Natural killer cell (primary cell): ENCODE measurements around the gene TAF6L. TPM values are rescaled to one million over a fixed set of nuclear protein-coding genes. Genes with fewer than 3 reads are reported as not detected.

Experiments used
- ATAC-seq, 3 donors: fragments of 150-1000 bp in 2 of 3; fragments of 200-7000 bp in 1 of 3; cut with Tn5 transposase; 1 replicate in 1 of 3; 2 replicates in 2 of 3; pipeline ENCODE4 v1.10.0; 2021; ENCODE audit warnings: mild to moderate bottlenecking in 2 of 3, moderate library complexity in 2 of 3
- DNase-seq, 2 donors: peaks; one replicate each; pipeline versions ENCODE4 v3.0.0 to v3.0.0-alpha.2; 2013 to 2021; ENCODE audit warnings: mixed read lengths in 1 of 2
- H3K27ac ChIP-seq: one replicate; pipeline ENCODE4 v1.5.1; 2013; ENCODE audit warnings: mild to moderate bottlenecking, low read length
- H3K27me3 ChIP-seq: one replicate; pipeline ENCODE4 v1.6.1; 2013; ENCODE audit warnings: low read length; ENCODE audit not compliant: control insufficient read depth, insufficient read depth
- H3K36me3 ChIP-seq: one replicate; pipeline ENCODE4 v1.6.1; 2013; ENCODE audit warnings: low read length; ENCODE audit not compliant: control insufficient read depth, insufficient read depth
- H3K4me1 ChIP-seq: one replicate; pipeline ENCODE4 v1.6.1; 2013; ENCODE audit warnings: low read length; ENCODE audit not compliant: control insufficient read depth, insufficient read depth
- H3K4me3 ChIP-seq: one replicate; pipeline ENCODE4 v1.5.1; 2013; ENCODE audit warnings: low read length
- H3K9me3 ChIP-seq: one replicate; pipeline ENCODE4 v1.6.1; 2013; ENCODE audit warnings: low read length; ENCODE audit not compliant: control insufficient read depth, insufficient read depth
- H3K27ac Mint-ChIP-seq, 2 donors: one replicate each; pipeline ENCODE4 v1.8.0; 2022; ENCODE audit warnings: mild to moderate bottlenecking in 2 of 2, mixed read lengths in 2 of 2, moderate library complexity in 1 of 2
- H3K27me3 Mint-ChIP-seq, 2 donors: one replicate each; pipeline ENCODE4 v1.8.0; 2022; ENCODE audit warnings: low read depth in 2 of 2, mixed read lengths in 2 of 2
- H3K36me3 Mint-ChIP-seq: one replicate; pipeline ENCODE4 v1.8.0; 2022; ENCODE audit warnings: mixed read lengths
- H3K4me1 Mint-ChIP-seq, 2 donors: one replicate each; pipeline ENCODE4 v1.8.0; 2022; ENCODE audit warnings: mixed read lengths in 2 of 2
- H3K4me3 Mint-ChIP-seq: one replicate; pipeline ENCODE4 v1.8.0; 2022; ENCODE audit warnings: mild to moderate bottlenecking, moderate library complexity, mixed read lengths
- H3K9me3 Mint-ChIP-seq, 2 donors: one replicate each; pipeline ENCODE4 v1.8.0; 2022; ENCODE audit warnings: mixed read lengths in 2 of 2
- WGBS: methylation state at CpG from one replicate; pipeline ENCODE4 v1.1.7; 2013; ENCODE audit warnings: missing lambda C conversion rate; ENCODE audit not compliant: insufficient coverage; 5-methylcytosine and 5-hydroxymethylcytosine counted together
- intact Hi-C: fragments of 100-400 bp; cut with micrococcal nuclease; formaldehyde crosslinking; loops from one replicate; pipeline ENCODE4 v1.14.2; 2022
- total RNA-seq, 4 donors: library from RNA; stranded (reverse); fragments of 120-200 nt in 1 of 4; gene quantifications; one replicate each; pipeline versions ENCODE4 v1.2.3 to v1.2.4, GENCODE V29; 2013 to 2022
- TF ChIP-seq, protein P1 (sequence below): fragments of 200-600 bp; IDR thresholded peaks from one replicate; pipeline ENCODE4 v1.8.0; 2022; ENCODE audit warnings: antibody characterized with exemption

Gene TAF6L
- total RNA-seq, 3 donors from 2014 or later (not counting 1 experiment from before 2014, with no cell fraction given) = 18.4 to 20.3 (median 18.8) TPM

DNA sequence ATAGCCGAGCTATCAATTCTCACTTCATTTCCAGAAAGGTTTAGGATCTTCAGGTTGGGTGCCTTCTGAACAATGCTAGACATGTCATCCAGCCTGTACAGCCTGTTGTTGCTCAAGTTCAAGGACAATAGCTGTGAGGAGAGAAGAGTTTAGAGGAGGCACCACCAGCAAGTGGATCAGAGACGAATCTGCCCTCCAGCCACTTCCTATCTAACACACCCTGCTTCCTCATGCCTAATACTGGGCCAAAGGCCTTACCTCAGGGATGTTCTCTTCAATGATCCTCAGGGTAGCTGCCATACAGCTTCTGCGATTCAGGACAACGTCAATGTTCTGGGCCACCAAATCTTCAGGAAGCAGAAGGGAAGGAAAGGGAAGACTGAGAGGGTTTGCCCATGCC, 29.9 kb downstream of the TAF6L start:
- DNase-seq (no peak), ATAC-seq (no peak)
- peaks cover 18% of the 10 kb centered on the region for H3K4me1 ChIP-seq
- TF ChIP-seq, protein P1, sequence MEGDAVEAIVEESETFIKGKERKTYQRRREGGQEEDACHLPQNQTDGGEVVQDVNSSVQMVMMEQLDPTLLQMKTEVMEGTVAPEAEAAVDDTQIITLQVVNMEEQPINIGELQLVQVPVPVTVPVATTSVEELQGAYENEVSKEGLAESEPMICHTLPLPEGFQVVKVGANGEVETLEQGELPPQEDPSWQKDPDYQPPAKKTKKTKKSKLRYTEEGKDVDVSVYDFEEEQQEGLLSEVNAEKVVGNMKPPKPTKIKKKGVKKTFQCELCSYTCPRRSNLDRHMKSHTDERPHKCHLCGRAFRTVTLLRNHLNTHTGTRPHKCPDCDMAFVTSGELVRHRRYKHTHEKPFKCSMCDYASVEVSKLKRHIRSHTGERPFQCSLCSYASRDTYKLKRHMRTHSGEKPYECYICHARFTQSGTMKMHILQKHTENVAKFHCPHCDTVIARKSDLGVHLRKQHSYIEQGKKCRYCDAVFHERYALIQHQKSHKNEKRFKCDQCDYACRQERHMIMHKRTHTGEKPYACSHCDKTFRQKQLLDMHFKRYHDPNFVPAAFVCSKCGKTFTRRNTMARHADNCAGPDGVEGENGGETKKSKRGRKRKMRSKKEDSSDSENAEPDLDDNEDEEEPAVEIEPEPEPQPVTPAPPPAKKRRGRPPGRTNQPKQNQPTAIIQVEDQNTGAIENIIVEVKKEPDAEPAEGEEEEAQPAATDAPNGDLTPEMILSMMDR = no peak
- 88% methylated on average over 4 of the region's 4 CpGs for WGBS
- H3K27ac Mint-ChIP-seq = peak overlapping the region in 1 of 2 donors; percentile 43
- H3K4me3 Mint-ChIP-seq = no peak overlapping the region
- peaks cover 20 to 46% of the 10 kb centered on the region in 2 donors for H3K4me1 Mint-ChIP-seq
- H3K27ac ChIP-seq = no peak overlapping the region
- no peaks in the 10 kb centered on the region for H3K9me3 Mint-ChIP-seq
- intact Hi-C loops = no loop called here
- H3K27me3 Mint-ChIP-seq = no peaks in the 10 kb centered on the region
- no peaks in the 10 kb centered on the region for H3K9me3 ChIP-seq
- no peak overlapping the region for H3K4me3 ChIP-seq
- peaks cover 69% of the 10 kb centered on the region for H3K36me3 ChIP-seq
- H3K36me3 Mint-ChIP-seq = no peaks in the 10 kb centered on the region
- no peaks in the 10 kb centered on the region for H3K27me3 ChIP-seq

DNA sequence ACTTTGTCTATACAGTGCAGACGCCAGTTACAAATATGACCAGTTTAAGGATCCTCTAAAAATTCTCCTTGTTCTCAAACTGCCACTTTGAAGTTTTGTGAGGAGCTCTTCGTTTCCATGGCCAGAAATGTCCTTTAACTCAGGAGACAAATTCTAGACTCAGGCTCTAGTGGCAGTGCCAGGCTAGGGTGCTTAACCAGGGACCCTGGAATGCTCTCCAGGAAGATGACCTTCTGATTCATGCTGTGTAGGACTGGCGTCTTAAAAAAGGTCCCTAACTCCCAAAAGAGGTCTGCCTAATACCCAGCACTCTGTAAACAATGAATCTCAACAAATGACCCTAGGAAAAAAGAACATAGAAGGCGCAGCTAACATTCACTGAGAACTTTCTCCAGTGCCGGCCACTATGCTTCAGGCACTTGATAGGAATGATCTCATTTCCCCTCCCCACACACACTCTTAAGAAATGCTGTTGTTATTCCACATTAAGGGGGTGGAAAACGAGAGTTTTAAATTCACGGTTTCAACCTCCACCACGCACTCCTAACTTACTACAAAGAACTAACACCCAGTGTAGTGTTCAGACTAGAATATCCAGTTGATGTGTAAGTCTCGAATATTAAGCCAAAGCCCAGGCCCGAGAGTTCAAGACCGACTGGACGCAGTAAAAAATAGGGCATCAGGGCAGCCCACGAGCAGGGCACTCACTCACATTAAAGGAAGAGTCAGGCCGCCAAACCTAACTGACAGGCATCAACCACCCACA, 33.3 kb downstream of the TAF6L start:
- TF ChIP-seq, protein P1 = no peak
- Mint-ChIP-seq H3K9me3 (no peaks in the 10 kb centered on the region), H3K27ac (peak overlapping the region; percentile 94 to 99), H3K27me3 (no peaks in the 10 kb centered on the region), H3K4me1 (peaks cover 20 to 45% of the 10 kb centered on the region in 2 donors), H3K4me3 (peak overlapping the region; percentile 96), H3K36me3 (no peaks in the 10 kb centered on the region)
- Histone ChIP-seq H3K9me3 (no peaks in the 10 kb centered on the region), H3K4me1 (peaks cover 25% of the 10 kb centered on the region), H3K27me3 (no peaks in the 10 kb centered on the region), H3K36me3 (peaks cover 44% of the 10 kb centered on the region), H3K27ac (peak overlapping the region; percentile 76), H3K4me3 (peak overlapping the region; percentile 88)
- 8% methylated on average over 11 of the region's 14 CpGs for WGBS
- DNase-seq (no peak), ATAC-seq (peak; percentile 11 to 18 (median 13))
- intact Hi-C loops = loop anchor here (1.0 to 2.0 kb wide), 3 partner anchors 12 to 34 kb away; partner anchors contain the start of genes STX5, TEX54, TMEM223 and WDR74

DNA sequence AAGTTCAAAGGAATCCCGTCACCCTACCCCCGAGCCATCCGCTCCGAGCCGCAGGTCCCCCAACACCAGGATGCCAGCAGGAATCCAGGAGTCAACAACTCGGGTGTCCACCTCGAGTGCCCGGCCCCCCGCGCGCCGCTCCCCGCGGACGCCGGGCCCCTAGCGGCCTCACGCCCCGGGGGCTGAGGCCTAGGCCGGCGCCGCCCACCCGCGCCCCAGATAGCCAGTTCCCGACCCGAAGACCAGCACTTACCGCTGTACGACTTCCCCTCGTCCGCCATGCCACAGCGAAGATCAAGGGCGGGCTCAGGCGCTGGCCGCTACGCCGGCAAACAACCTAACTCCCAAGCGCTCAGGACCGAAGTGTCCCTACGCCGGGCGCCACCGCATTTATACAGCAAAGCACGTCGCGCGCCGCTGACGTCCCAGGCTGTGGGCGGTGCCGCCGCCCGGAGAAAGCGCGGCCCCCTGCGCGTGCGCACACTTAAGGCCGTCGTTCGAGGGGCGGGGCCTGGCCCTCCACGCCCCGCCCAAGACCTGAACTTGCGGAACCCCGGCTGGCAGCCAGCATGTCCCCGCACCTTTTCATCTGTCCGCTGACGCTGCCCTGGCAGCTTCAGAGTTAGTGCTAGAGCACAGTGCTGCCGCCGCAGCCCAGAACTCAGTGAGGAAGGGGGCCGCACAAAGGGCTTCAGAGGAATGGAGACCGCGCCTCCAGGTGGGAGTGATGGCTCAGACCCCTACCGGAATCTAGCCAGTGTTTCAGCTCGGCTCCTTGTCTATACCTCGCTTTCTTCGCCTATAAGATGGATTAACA, 34.1 kb downstream of the TAF6L start, which contains the start of gene NXF1:
Gene NXF1 (minus strand): TSS at position 365 of the 817 bp plus-strand sequence. CDS start 84 bp downstream, at position 281.
- peaks cover 20 to 41% of the 10 kb centered on the region in 2 donors for H3K4me1 Mint-ChIP-seq
- H3K4me1 ChIP-seq = peaks cover 25% of the 10 kb centered on the region
- peak; percentile 86 to 95 (median 86) for ATAC-seq
- peak within 1 kb of the TSS; percentile 88 for H3K4me3 ChIP-seq
- H3K9me3 Mint-ChIP-seq = no peaks in the 10 kb centered on the region
- H3K9me3 ChIP-seq = no peaks in the 10 kb centered on the region
- no peaks in the 10 kb centered on the region for H3K27me3 ChIP-seq
- H3K36me3 ChIP-seq = peaks cover 36% of the 10 kb centered on the region
- H3K27ac Mint-ChIP-seq = peak within 1 kb of the TSS; percentile 94 to 99
- H3K36me3 Mint-ChIP-seq = no peaks in the 10 kb centered on the region
- peak; percentile 98 to 99 for DNase-seq
- peak within 1 kb of the TSS; percentile 78 for H3K27ac ChIP-seq
- TF ChIP-seq, protein P1 = peak; percentile 25
- under 1% methylated on average over 77 of the region's 77 CpGs for WGBS
- H3K4me3 Mint-ChIP-seq = peak within 1 kb of the TSS; percentile 96
- no peaks in the 10 kb centered on the region for H3K27me3 Mint-ChIP-seq
- intact Hi-C loops = loop anchor here (1.0 to 2.0 kb wide), 3 partner anchors 13 to 34 kb away; partner anchors contain the start of genes STX5, TEX54, TMEM223 and WDR74
